GM12873 (cell line): ENCODE measurements around the gene ESPL1.

Experiments
- CTCF ChIP-seq: IDR thresholded peaks from 2 replicates; pipeline ENCODE4 v1.5.1; 2012; ENCODE audit warnings: low read depth, mild to moderate bottlenecking, moderate library complexity, low read length, control low read depth; ENCODE audit not compliant: insufficient read depth; ENCODE audit errors: missing control alignments

Gene ESPL1

GRCh38 chr12:53287741-53288216, 19.7 kb downstream of the ESPL1 start:
- peak; percentile 83 for TF ChIP-seq CTCF

- no peak for TF ChIP-seq CTCF
Observed at GRCh38 chr12:53288322-53288721, 20.2 kb downstream of the ESPL1 start.

GRCh38 chr12:53289891-53290290, 21.8 kb downstream of the ESPL1 start:
- TF ChIP-seq CTCF = no peak

GRCh38 chr12:53290661-53291060, 22.6 kb downstream of the ESPL1 start:
- no peak for TF ChIP-seq CTCF

GRCh38 chr12:53292426-53292825, 24.3 kb downstream of the ESPL1 start:
- TF ChIP-seq CTCF = no peak

- no peak for TF ChIP-seq CTCF
Observed at GRCh38 chr12:53295070-53295890, 27.2 kb downstream of the ESPL1 start, which contains the start of gene PFDN5. PFDN5 (plus strand) TSS chr12:53295542; CDS start chr12:53295568, 26 bp downstream.

- no peak for TF ChIP-seq CTCF
Observed at GRCh38 chr12:53295891-53296219, 27.8 kb downstream of the ESPL1 start.
